ENCODE data around the gene GRIA4.

- peak in 1 of 6 experiments; percentile 11 for TF ChIP-seq CTCF (IDR thresholded peaks at IDR 0.05)
- TF ChIP-seq POLR2A (IDR thresholded peaks at IDR 0.05) = peak in 2 of 4 donors; percentile 18 to 45
Observed at GRCh38 chr11:106021967-106022794, 412.3 kb downstream of the GRIA4 start, which contains the start of gene MSANTD4.
